Ramos (cell line): ENCODE data around the gene CIPC.

ENCODE experiments used
- in situ Hi-C: fragments of 300-500 bp; cut with MboI; formaldehyde crosslinking; loops from one replicate; pipeline ENCODE4 v1.14.3; 2022; ENCODE audit warnings: low sequenced_read_pairs; ENCODE audit not compliant: unreplicated experiment

Gene CIPC

DNA sequence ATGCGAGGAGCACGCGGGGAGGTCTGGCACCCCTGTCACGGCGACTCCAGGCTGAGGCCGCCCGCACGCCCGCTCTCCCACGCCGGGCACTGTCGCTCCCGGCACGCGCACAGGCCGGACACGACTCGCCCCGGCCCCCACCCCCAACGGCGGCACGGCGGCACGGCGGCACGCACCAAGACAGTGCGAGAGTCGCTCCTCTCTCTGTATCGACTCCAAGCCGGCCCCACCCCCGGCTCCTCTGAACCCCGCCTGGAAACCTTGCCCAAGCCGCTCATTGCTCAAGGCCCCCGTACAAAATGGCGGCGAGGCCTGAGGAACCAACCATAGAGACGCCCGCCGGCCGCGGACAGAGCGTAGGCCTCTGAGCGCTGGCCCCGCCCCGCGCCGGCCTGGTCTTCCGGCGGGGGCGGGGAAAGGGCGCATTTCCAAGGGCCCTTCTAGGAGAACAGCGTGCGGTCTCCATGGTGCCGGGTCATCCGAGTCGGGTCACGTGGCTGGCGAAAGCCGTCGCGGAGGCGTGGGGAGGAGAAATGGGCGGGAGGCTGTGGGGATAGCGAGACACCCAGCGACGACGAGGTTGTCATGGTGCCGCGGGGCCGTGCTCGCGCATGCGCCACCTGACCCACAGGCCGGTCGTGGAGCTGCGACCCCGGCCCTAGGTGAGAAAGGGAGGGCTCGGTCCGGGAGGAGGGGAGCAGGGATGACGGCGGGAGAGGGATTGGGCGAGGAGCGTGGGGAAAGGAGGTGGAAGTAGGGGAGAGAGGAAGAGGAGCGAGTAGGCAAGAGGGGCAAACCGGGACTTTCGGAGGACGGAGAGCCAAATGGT is at the start of gene CIPC:
CIPC (plus strand) TSS at position 559 of the 829 bp plus-strand sequence. CDS start 7,451 bp downstream, outside the sequence.
- in situ Hi-C loops, result no loop called here

- in situ Hi-C loops, result no loop called here
These were observed 46.9 kb upstream of the CIPC start for GRCh38 chr14:77051116-77051515.

DNA sequence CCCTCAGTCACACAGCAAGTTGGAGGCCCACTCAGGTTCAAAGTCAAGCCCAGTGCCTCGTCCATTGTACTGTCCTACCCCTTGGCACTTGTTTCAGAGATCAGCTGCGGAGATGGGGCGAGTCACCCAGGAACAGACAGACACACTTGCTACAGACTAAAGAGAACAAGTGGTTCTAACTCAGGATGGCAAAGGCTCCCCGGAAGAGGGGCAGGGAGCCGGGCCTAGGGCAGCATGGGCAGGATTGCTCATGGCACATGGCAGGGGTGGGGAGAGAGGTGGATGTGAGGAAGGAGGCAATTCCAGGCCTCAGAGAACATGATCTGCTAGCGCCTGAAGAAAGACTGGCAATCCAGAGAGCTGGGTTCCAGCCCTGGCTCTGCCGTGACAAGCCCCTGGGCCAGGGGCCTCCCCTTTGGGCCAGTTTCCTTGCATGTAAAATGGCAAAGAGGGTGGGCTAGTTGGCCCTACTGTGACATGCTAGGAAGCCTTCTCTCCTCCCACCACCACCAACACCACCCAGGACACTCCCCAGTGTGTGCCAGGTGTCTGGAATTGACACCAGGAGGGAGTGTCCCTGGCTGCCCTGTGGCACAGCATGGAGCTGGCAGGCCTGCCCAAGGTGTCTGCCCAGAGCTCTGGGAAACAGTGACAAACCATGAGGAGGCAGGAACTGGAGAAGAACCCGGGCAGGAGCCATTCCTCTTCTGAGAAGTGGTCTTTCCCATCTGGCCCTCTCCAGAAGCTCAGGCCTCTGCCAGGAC is 45.6 kb upstream of the CIPC start:
- in situ Hi-C loops, result no loop called here

- in situ Hi-C loops, result no loop called here
These were observed 44.8 kb upstream of the CIPC start for GRCh38 chr14:77053046-77053841.

GRCh38 chr14:77055306-77055705 is 42.8 kb upstream of the CIPC start:
- in situ Hi-C loops, result loop anchor here (5.0 kb wide), 1 partner anchor 143 kb away; no protein-coding TSS in a partner anchor

- in situ Hi-C loops, result loop anchor here (5.0 kb wide), 1 partner anchor 144 kb away; no protein-coding TSS in a partner anchor
These were observed 42.1 kb upstream of the CIPC start for GRCh38 chr14:77055981-77056380.

DNA sequence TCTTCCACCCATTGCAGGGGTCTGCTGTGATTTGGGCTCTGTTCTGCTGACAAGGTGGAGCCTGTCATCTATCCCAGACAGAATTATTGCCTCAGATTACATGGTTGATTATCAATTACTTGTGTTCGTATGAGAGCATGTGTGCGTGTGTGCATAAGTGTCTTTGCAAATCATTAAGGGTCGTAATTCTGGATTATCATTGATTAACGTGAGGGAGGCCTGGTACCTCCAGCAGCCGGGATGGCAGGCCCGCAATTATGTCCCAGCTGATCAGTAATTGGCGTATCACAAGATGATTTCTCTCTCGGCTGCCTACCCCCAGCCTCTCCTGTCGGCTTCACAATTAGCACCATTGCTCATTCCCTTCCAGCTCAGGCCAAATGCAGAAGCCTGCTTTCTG is 39.9 kb upstream of the CIPC start:
- in situ Hi-C loops, result loop anchor here (5.0 kb wide), 1 partner anchor 146 kb away; no protein-coding TSS in a partner anchor

- in situ Hi-C loops, result loop anchor here (5.0 kb wide), 1 partner anchor 146 kb away; no protein-coding TSS in a partner anchor
These were observed 39.3 kb upstream of the CIPC start for GRCh38 chr14:77058785-77059184.

- in situ Hi-C loops, result loop anchor here (5.0 kb wide), 1 partner anchor 147 kb away; no protein-coding TSS in a partner anchor
These were observed 38.7 kb upstream of the CIPC start for GRCh38 chr14:77059276-77059915.

GRCh38 chr14:77061630-77062257 is 36.3 kb upstream of the CIPC start:
- in situ Hi-C loops, result no loop called here

- in situ Hi-C loops, result no loop called here
These were observed 35.8 kb upstream of the CIPC start for GRCh38 chr14:77062261-77062660.

GRCh38 chr14:77063571-77064171 is 34.4 kb upstream of the CIPC start:
- in situ Hi-C loops, result no loop called here

DNA sequence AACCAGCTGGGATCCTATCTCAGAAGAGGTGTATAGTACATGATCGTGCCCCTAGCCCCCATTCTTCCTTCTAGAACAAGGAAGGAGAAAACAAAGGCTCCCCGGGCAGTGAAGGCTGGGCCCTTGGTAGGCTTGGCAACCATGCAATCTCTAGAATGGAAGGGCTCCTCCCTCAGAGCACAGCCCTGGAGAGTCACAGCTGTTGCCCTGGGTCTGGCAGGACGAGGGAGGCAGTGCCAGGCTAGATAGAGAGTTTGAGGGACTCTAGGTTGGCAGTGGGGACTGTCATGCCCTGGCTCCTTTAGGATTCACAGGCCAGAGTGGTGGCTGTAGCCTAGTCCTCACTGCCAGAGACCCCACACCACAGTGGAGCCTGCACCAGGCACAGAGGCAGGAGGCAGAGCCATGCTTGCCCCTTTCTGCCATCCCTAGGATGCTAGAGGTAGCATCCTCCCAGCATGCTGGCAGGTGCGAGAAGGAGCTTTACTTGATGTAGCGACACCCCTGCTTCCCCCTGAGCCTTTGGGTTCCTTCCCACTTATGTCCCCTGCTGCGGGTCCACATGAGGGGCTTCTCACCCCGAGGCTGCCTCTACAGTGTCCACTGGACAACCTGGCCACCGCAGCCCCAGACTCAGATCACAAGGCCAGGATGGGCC is 33.4 kb upstream of the CIPC start:
- in situ Hi-C loops, result no loop called here

GRCh38 chr14:77065851-77066577 is 32.0 kb upstream of the CIPC start:
- in situ Hi-C loops, result no loop called here

- in situ Hi-C loops, result no loop called here
These were observed 31.4 kb upstream of the CIPC start for GRCh38 chr14:77066578-77067172.

- in situ Hi-C loops, result no loop called here
These were observed 30.2 kb upstream of the CIPC start for GRCh38 chr14:77067632-77068516.
